ENCODE data around the gene GLRX.
"Not testable (repeated sequence)": the region's sequence is repeated elsewhere in the genome, so short reads cannot be mapped to it uniquely, and the experiment has no call there.

The GLRX gene

GRCh38 chr5:95859661-95860060, 37.1 kb upstream of the GLRX start:
- TF ChIP-seq POLR2A (IDR thresholded peaks at IDR 0.05; ENCODE audit: low read depth, low read length), result no peak
- no peak for FAIRE-seq
- DNase-seq (ENCODE audit: insufficient read length, low spot score), result no peak

- DNase-seq (ENCODE audit: insufficient read length, low spot score), result peak; percentile 85
- FAIRE-seq, result peak; percentile 75
- TF ChIP-seq POLR2A (IDR thresholded peaks at IDR 0.05; ENCODE audit: low read depth, low read length), result peak; percentile 20; the same call in 1 of the 2 replicates
These were observed 36.4 kb upstream of the GLRX start for GRCh38 chr5:95858661-95859595.

- FAIRE-seq, result no peak
- peak; percentile 65 for DNase-seq (ENCODE audit: insufficient read length, low spot score)
- TF ChIP-seq POLR2A (IDR thresholded peaks at IDR 0.05; ENCODE audit: low read depth, low read length), result no peak
These were observed 35.5 kb upstream of the GLRX start for GRCh38 chr5:95858023-95858461.

- no peak for TF ChIP-seq POLR2A (IDR thresholded peaks at IDR 0.05; ENCODE audit: low read depth, low read length)
- no peak for FAIRE-seq
- DNase-seq (ENCODE audit: insufficient read length, low spot score), result no peak
These were observed 34.8 kb upstream of the GLRX start for GRCh38 chr5:95857185-95857945.

- FAIRE-seq (no peak), DNase-seq (ENCODE audit: insufficient read length, low spot score) (no peak)
- TF ChIP-seq POLR2A (IDR thresholded peaks at IDR 0.05; ENCODE audit: low read depth, low read length), result no peak
These were observed 34.0 kb upstream of the GLRX start for GRCh38 chr5:95856501-95856981.

GRCh38 chr5:95853490-95853889, 31.0 kb upstream of the GLRX start:
- no peak for TF ChIP-seq POLR2A (IDR thresholded peaks at IDR 0.05; ENCODE audit: low read depth, low read length)
- FAIRE-seq (no peak), DNase-seq (ENCODE audit: insufficient read length, low spot score) (no peak)

DNA sequence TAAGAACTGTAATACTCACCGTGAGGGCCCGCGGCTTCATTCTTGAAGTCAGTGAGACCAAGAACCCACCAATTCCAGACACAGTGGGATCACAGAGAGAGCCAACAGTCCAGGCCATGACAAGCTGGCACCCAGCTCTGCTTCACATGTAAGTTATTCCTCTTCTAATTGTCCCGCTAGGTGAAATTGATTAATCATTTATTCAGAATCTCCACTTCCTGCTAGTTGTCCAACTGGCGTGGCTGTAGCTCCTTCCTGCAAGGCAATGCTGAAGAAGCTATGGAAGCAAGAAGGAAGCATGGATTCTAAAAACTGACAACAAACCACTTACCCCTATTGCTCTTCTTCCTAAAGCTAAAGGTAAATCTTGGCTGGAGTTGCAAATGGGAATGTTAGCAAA, 30.0 kb upstream of the GLRX start:
- TF ChIP-seq POLR2A (IDR thresholded peaks at IDR 0.05; ENCODE audit: low read depth, low read length), result no peak
- no peak for DNase-seq (ENCODE audit: insufficient read length, low spot score)
- no peak for FAIRE-seq

DNA sequence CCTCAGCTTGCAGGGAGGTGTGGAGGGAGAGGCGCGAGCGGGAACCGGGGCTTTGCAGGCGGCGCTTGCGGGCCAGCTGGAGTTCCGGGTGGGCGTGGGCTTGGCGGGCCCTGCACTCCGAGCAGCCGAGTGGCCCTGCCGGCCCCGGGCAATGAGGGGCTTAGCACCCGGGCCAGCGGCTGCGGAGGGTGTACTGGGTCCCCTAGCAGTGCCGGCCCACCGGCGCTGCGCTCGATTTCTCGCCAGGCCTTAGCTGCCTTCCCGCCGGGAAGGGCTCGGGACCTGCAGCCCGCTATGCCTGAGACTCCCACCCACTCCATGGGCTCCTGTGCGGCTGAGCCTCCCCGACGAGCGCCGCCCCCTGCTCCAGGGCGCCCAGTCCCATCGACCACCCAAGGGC, 28.6 kb upstream of the GLRX start:
- not testable (repeated sequence) for FAIRE-seq; DNase-seq (ENCODE audit: insufficient read length, low spot score)

GRCh38 chr5:95850391-95850894, 27.9 kb upstream of the GLRX start:
- no peak for DNase-seq (ENCODE audit: insufficient read length, low spot score)
- TF ChIP-seq POLR2A (IDR thresholded peaks at IDR 0.05; ENCODE audit: low read depth, low read length), result no peak
- no peak for FAIRE-seq

- DNase-seq (ENCODE audit: insufficient read length, low spot score) (no peak), FAIRE-seq (no peak)
- TF ChIP-seq POLR2A (IDR thresholded peaks at IDR 0.05; ENCODE audit: low read depth, low read length), result no peak
These were observed 26.2 kb upstream of the GLRX start for GRCh38 chr5:95848701-95849100.

DNA sequence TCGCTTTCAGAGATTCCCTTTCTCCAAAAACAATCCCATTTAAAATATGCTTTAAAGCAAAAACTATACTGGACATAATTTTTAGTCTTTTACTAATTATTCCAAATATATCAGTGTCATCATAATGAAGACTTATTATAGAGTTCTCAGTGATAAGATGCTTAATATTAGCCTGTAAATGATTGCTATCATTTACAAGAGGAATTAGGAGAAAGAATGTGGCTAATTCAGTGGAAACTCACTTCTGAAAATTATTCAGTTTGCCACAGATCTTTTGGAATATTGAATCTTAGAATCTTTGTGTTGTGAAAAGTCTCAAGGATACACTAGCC, 24.7 kb upstream of the GLRX start:
- FAIRE-seq (no peak), DNase-seq (ENCODE audit: insufficient read length, low spot score) (no peak)
- TF ChIP-seq POLR2A (IDR thresholded peaks at IDR 0.05; ENCODE audit: low read depth, low read length), result no peak

GRCh38 chr5:95846554-95847260, 24.2 kb upstream of the GLRX start:
- FAIRE-seq (no peak), DNase-seq (ENCODE audit: insufficient read length, low spot score) (no peak)
- TF ChIP-seq POLR2A (IDR thresholded peaks at IDR 0.05; ENCODE audit: low read depth, low read length), result no peak

DNA sequence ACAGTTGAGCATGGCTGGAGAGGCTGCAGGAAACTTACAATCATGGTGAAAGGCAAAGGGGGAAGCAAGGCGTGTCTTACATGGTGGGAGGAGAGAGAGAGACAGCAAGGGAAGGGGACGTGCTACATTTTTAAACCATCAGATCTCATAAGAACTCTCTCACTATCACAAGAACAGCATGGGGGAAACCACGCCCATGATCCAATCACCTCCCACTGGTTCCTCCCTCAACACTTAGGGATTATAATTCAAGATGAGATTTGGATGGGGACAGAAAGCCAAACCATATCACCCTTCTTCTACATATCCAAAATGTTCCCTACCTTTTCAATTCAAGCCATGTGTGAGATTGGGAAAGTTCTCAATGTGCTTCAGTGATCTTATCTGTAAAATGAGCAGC, 22.9 kb upstream of the GLRX start:
- TF ChIP-seq POLR2A (IDR thresholded peaks at IDR 0.05; ENCODE audit: low read depth, low read length), result no peak
- FAIRE-seq (no peak), DNase-seq (ENCODE audit: insufficient read length, low spot score) (no peak)

DNA sequence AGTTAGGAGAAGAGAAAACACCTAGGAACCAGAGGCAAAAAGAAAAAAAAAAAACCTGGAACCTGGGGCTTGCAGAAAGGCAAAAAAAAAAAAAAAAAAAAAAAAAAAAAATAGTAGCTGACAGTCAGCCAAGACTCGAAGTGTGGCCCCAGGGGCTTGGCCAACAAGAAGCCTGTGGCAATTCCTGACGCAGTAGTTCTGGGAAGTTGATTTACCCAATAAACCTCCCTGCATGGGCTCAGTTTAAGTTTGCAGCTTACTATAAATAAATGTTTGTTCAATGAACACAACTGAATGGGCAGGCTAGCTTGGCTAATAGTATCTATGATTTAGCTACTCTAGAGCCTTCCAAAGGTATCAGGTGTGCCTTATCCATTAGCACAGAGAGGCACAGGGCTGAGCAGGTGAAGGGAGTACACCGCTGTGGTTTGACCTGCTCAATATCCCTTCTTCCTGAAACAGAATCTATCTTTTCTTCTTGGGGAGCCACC, 21.3 kb upstream of the GLRX start:
- no peak for FAIRE-seq
- DNase-seq (ENCODE audit: insufficient read length, low spot score), result no peak
- TF ChIP-seq POLR2A (IDR thresholded peaks at IDR 0.05; ENCODE audit: low read depth, low read length), result no peak

Data from H54 (cell line).